ENCODE measurements around the gene PIGH.

- TF ChIP-seq CTCF (IDR thresholded peaks at IDR 0.05): no peak
- no peak for TF ChIP-seq POLR2A (IDR thresholded peaks at IDR 0.05)
Observed at GRCh38 chr14:67589204-67589770, 10.8 kb downstream of the PIGH start.
